Type B pancreatic cell (in vitro differentiated cells): ENCODE results near the gene HDAC11. TPM values are rescaled to one million over a fixed set of nuclear protein-coding genes. Genes with fewer than 3 reads are reported as not detected.

ENCODE experiments used
- DNase-seq: peaks from one replicate; pipeline ENCODE4 v3.0.0; 2021; ENCODE audit warnings: mixed read lengths; ENCODE audit not compliant: unreplicated experiment; ENCODE audit errors: extremely low spot score
- H3K27ac Mint-ChIP-seq: 2 replicates; pipeline ENCODE4 v1.8.0; 2021; ENCODE audit warnings: mild to moderate bottlenecking, mixed read lengths
- H3K27me3 Mint-ChIP-seq: 2 replicates; pipeline ENCODE4 v1.8.0; 2021; ENCODE audit warnings: mixed read lengths
- H3K36me3 Mint-ChIP-seq: 2 replicates; pipeline ENCODE4 v1.8.0; 2021; ENCODE audit warnings: mixed read lengths
- H3K4me1 Mint-ChIP-seq: one replicate; pipeline ENCODE4 v1.8.0; 2021; ENCODE audit warnings: mixed read lengths; ENCODE audit not compliant: unreplicated experiment
- H3K4me3 Mint-ChIP-seq: 2 replicates; pipeline ENCODE4 v1.8.0; 2021; ENCODE audit warnings: mild to moderate bottlenecking, mixed read lengths
- H3K9me3 Mint-ChIP-seq: 2 replicates; pipeline ENCODE4 v1.8.0; 2021; ENCODE audit warnings: mixed read lengths
- CTCF ChIP-seq: fragments of 200-600 bp; sonication (generic); conservative IDR thresholded peaks from 2 replicates; pipeline ENCODE4 v1.5.0; 2021; ENCODE audit warnings: antibody characterized with exemption, mild to moderate bottlenecking
- total RNA-seq: library from RNA; stranded (reverse); gene quantifications from 2 replicates; pipeline ENCODE4 v1.2.1, GENCODE V29; 2021; ENCODE audit warnings: low replicate concordance

HDAC11 gene
- total RNA-seq, 1 donor from 2014 or later: 21.9 TPM

- Mint-ChIP-seq H3K4me3 (no peak overlapping the region), H3K27ac (no peak overlapping the region), H3K27me3 (no peaks in the 10 kb centered on the region), H3K4me1 (peaks cover 26% of the 10 kb centered on the region), H3K9me3 (no peaks in the 10 kb centered on the region), H3K36me3 (no peaks in the 10 kb centered on the region)
- DNase-seq: no peak
- no peak for TF ChIP-seq CTCF
Observed at GRCh38 chr3:13474021-13474420, 6.1 kb upstream of the HDAC11 start.

- H3K36me3 Mint-ChIP-seq: no peaks in the 10 kb centered on the region
- no peaks in the 10 kb centered on the region for H3K9me3 Mint-ChIP-seq
- no peak overlapping the region for H3K4me3 Mint-ChIP-seq
- no peak for TF ChIP-seq CTCF
- no peak for DNase-seq
- H3K4me1 Mint-ChIP-seq: peaks cover 26% of the 10 kb centered on the region
- peak overlapping the region; percentile 36 for H3K27ac Mint-ChIP-seq
- no peaks in the 10 kb centered on the region for H3K27me3 Mint-ChIP-seq
Observed at GRCh38 chr3:13474776-13475303, 5.3 kb upstream of the HDAC11 start.

DNA sequence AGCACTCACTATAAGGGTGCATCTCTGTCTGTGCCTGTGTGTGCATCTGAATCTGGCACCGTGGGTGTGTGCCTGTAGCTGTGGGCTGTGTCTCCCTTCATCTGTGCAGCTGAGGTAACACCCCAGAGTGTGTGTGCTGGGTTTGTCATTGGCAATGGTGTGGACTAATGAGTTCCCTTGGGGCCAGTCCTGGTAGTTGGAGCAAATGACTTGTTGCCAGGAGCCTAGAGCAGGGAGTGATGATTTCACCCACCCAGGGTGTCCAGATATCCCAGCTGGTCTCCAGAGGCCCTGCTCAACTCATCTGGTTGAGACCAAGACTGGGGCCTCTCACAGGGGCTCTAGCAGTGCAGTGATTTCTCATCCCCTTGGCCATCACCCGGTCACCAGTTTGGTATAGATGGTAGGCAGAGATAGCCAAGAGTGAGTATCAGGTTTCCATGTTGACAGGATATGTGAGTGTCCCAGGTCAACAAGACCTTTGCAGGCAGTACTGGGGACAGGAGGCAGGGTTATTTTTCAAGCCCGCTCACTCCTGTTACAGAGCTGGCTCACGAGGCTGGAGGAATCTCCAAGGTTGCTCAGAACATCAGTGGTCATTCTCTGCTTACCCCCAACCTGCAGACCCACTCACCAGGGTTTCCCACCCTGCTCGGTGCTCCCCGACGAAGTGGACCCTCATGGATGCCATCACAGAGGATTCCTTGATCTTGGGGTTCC lies 4.1 kb upstream of the HDAC11 start:
- Mint-ChIP-seq H3K9me3 (no peaks in the 10 kb centered on the region), H3K4me1 (peaks cover 26% of the 10 kb centered on the region), H3K27me3 (no peaks in the 10 kb centered on the region), H3K4me3 (no peak overlapping the region), H3K36me3 (no peaks in the 10 kb centered on the region), H3K27ac (peak overlapping the region; percentile 28)
- DNase-seq: no peak
- TF ChIP-seq CTCF: no peak

DNA sequence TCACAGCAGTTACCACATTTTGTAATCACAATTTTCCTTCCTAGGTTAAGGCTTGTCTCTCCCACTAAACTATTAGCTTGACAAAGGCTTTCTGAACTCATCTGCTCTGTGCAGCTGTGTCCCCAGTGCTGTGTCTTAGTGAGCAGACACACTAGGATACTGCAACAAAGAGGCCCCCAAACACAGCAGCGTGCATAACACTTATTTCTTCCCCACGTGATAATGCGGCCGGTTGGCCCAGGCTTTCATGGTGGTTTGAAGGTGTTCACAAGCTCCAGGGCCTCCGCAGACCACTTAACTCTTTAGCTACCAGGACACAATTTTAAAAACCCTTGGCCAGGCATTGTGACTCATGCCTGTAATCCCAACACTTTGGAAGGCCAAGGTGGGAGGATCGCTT lies 2.2 kb upstream of the HDAC11 start:
- Mint-ChIP-seq H3K27ac (peak overlapping the region; percentile 80), H3K9me3 (no peaks in the 10 kb centered on the region), H3K4me3 (peak overlapping the region; percentile 77), H3K36me3 (peaks cover 3% of the 10 kb centered on the region), H3K27me3 (no peaks in the 10 kb centered on the region), H3K4me1 (peaks cover 39% of the 10 kb centered on the region)
- no peak for DNase-seq
- no peak for TF ChIP-seq CTCF

DNA sequence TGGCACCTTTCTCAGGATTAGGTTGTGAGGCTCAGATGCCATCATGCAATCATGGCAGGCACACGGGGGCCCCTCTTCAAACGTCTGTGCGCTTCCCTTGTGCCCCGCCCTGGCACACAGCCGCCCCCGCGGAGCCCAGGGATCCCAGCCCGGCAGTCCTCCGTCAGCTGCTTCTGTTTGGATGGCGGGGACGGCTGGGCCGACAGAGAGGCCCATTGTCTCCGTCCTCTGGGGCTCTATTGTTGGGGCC lies 849 bp upstream of the HDAC11 start:
- Mint-ChIP-seq H3K27ac (peak overlapping the region; percentile 88), H3K27me3 (no peaks in the 10 kb centered on the region), H3K4me3 (peak overlapping the region; percentile 91), H3K36me3 (peaks cover 3% of the 10 kb centered on the region), H3K9me3 (no peaks in the 10 kb centered on the region), H3K4me1 (peaks cover 35% of the 10 kb centered on the region)
- TF ChIP-seq CTCF: no peak
- DNase-seq: no peak
